HG03354 (cell line): ENCODE measurements around the gene HECW1.

Experiments
- ATAC-seq: cut with Tn5 transposase; IDR thresholded peaks from one replicate; pipeline ENCODE4 v1.9.1; 2021; ENCODE audit warnings: mild to moderate bottlenecking; ENCODE audit not compliant: unreplicated experiment, poor library complexity, severe bottlenecking

HECW1 gene

GRCh38 chr7:43141091-43141490 is 28.6 kb downstream of the HECW1 start:
- no peak for ATAC-seq

DNA sequence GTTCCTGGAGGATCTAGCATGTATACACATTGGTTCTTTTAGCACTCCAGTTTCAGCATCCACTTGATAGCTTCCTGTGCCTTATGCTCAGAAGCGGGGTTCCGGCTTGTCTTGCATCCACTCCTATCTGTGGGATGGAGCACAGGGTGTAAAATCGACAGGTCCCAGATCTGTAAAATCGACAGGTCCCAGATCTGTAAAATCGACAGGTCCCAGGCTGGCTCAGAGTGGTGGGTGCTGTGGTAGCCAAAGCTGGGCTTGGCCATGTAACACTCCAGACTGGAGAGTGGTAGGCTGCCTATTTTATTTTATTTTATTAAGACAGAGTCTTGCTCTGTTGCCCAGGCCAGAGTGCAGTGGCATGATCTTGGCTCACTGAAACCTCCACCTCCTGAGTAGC is 30.3 kb downstream of the HECW1 start:
- no peak for ATAC-seq

GRCh38 chr7:43143918-43144589 is 31.6 kb downstream of the HECW1 start:
- ATAC-seq: no peak

DNA sequence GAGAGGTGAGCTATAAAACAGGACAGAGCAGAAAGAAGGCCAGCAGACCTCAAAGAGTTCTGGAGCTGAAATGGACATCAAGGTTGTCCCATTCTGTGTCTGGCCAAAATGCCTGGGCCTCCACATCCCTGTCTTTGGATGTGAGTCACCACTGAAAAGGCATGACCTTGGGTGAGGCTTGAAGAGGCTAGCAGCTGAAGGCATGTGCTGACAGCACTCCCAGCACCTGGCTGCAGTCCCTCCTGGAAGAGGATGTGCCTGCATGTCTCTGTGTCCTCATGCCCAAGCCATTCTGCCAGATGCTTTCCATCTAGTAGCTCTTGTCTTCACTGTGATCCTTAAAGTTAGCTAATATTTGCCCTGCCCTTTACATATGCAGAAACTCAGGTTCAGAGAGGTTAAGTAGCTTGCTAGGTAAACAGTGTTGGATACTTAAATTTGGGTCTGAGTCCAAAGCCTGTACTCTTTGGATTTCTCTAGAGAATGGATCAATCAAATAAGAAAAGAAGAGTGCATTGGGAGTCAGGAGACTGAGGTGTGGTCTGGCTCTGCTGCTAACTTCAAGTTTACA is 35.8 kb downstream of the HECW1 start:
- ATAC-seq: no peak

DNA sequence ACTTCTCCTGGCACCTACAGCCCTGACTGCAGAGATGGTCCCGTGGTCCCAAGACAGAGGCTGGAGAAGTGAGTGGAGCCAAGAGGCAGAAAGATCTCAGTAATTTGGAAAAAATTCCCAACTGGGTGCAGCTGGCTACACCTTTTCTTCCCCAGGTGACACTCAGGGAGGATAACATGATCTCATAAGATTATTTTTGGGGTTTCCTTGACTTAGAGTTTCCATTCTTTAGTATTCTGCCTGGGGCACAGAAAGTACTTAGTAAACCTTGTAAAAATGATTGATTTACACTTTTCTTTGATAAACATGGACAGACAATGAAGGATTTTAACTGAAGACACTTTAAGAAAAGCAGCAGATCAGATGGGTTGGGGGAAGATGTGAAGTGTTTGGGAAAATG is 38.6 kb downstream of the HECW1 start:
- ATAC-seq: no peak

- no peak for ATAC-seq
Observed at GRCh38 chr7:43152696-43153095, 40.2 kb downstream of the HECW1 start.

- no peak for ATAC-seq
Observed at GRCh38 chr7:43155636-43156035, 43.2 kb downstream of the HECW1 start.

- ATAC-seq: no peak
Observed at GRCh38 chr7:43163885-43164284, 51.4 kb downstream of the HECW1 start.

DNA sequence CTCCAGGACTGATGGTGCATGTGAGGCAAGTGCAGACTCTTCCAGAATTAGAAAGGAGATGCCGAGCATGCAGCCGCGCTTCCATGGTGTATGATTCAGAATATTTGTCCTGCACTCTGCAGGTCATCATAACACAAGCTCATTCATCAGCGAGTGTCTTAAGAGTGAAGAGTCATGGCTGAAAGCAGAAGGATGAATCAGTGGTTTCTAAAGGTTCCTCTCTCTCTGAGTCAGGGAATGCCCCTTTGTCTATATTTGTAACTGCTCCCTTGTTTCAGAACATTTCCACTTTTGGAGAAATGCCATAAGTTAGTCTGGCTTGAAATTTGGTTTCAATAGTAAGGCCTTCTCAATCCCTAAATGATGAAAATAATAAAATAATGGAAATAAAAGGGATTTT is 52.3 kb downstream of the HECW1 start:
- ATAC-seq: peak; percentile 84

DNA sequence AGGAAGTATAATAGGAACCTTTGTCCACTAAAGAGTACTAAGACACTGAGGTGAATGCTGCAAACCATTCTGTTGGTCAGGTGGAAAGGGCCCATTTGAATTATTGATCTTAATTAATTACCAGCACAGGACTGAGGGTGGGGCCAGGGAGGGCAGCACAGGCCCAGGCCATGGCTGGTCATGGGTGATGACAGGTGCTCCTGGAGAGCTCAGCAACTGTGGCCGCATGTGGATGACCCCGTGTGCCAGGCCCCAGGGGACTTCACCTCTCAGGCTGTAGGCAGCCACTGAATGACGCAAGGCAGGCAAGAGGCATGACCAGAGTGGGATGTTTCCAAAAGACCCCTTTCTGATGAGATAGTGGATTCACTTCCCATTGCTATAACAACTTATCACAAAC is 54.2 kb downstream of the HECW1 start:
- ATAC-seq: no peak

GRCh38 chr7:43169076-43169475 is 56.6 kb downstream of the HECW1 start:
- no peak for ATAC-seq

- ATAC-seq: no peak
Observed at GRCh38 chr7:43170571-43170970, 58.1 kb downstream of the HECW1 start.

DNA sequence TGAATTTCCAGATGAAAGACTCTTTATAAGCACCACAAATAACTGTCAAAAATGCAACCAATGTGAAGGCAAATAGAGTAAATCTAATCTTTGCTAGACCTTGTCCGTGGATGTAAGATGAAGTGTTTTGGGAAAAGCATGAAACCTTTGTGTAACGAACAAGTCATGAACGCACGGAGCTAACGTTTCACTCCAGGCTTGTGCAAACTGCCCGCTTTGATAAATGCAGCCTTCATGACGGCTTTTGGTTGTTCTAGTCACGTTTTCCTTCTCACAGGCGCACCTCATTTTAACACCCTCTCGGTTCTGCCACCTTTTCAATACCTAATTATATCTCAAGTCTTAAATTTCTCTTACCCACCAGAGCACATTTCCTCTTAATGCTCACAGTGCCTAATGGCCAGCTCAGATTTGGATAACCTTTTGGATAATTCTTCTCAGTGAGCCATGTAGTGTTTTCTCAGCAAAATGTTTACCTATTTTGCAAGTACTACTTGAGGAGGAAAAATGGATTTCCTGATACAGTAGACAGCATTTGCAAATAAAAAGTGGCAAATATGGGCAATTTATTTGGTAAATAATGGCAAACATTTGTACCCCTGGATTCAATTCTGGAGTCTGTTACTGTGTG is 63.2 kb downstream of the HECW1 start:
- no peak for ATAC-seq

DNA sequence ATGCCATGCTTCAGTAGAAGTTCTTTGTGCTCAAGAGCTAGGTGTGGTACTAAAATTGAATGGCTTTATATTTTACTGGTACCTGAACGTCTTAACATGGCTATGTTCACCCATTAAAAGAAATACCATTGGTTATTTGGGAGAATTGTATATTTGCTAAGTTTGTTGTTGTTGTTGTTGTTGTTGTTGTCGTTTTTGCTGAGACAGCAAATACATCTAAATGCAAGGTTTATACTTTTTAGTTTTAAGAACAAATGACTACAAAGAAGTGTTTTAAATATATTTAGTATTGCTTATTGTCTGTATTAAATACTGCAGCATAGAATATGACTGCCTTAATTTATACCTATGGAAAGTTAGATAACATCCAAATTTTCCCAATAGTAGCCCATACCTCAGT is 66.9 kb downstream of the HECW1 start:
- ATAC-seq: no peak

DNA sequence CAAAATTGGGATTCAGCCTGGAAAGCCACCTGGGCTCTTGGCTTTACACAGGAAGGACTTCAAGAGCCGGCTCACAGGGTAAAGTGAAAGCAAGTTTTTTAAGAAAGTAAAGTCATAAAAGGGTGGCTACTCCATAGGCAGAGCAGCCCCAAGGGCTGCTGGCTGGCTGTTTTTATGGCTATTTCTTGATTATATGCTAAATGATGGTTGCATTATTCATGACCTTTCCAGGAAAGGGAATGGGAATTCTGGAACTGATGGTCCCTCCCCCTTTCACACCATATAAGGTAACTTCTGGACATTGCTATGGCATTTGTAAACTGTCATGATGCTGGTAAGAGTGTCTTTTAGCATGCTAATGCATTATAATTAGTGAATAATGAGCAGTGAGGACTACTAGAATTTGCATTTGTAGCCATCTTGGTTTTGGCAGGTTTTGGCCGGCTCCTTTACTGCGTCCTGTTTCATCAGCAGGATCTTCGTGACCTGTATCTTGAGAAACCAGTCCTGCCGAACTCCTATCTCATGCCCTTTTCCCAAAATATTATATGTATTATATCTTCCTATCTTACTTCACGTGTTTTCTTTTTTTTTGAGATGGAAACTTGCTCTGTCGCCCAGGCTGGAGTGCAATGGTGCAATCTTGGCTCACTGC is 80.5 kb downstream of the HECW1 start:
- ATAC-seq: no peak

- no peak for ATAC-seq
Observed at GRCh38 chr7:43193893-43194292, 81.4 kb downstream of the HECW1 start.

DNA sequence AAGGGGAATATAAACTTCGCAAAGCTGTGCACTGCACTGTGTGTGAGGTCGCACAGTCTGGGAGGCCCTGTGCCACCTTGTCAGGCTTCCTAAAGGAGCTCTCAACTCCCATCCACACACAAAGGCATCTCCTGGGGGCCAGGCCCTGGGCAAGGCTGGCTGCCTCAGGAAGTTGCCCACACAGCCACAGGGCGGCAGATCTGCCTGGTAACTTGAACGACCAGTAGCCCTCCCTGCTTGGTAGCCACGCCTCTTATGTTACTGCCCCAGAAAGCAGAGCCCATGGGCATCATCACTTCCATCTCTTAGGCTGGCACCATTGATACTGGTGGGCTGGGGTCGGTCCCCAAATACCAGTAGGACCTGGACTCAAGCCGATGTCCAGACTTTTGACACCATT is 82.8 kb downstream of the HECW1 start:
- ATAC-seq: no peak

GRCh38 chr7:43195768-43196167 is 83.3 kb downstream of the HECW1 start:
- ATAC-seq: no peak

DNA sequence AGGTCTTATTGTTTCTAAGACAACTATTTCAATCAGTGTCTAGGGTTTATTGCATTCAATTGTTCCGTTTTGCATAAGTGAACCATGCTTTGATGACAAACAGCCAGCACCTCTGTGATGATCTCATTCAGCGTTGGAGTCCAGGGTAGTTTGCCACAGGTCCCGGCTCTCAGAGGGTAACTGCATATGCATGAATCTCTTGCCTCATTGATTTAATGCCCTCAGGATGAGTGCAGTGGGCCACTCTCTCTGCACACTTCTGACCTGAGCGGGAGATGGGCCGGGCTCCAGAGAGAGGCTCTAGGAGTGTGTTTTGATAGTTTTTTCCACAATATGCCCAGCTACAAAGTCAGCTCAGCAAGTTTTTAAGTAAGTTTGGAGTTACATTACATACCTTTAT is 83.9 kb downstream of the HECW1 start:
- no peak for ATAC-seq

DNA sequence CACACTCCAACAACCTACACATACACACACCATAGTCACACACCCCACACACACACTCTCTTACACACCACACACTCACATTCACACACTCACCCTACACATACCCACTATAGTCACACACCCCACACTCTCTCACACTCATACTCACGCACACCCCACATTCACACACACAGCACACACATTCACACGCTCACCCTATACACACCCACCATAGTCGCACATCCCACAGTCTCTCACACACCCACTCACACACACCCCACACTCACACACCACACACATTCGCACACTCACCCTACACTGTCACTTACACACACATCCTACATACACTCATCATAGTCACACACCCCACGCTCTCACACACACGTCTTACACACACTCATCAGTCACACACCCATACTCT is 85.6 kb downstream of the HECW1 start:
- ATAC-seq: no peak

DNA sequence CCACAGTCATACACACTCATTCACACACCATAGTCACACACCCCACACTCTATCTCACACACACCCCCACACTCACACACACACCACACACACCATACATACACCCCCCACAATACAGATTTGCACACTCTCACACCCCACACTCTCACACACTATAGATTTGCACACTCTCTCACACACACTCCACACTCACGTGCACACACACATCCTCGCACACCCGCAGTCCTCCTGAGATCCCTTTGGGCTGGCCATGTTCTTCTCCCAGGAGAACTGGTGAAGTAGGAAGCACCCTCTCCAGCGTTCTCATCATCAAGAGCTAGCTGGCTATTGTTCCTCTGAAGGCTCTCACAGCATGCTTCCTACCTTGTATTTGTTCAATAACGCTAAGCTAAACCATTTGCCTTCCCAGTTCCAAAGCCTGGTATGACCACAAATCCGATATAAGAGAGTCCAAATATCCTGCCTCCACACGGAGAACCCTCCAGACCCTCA is 86.2 kb downstream of the HECW1 start:
- no peak for ATAC-seq
